ENCODE measurements around the gene EIF4E2.

EIF4E2 gene, protein sequence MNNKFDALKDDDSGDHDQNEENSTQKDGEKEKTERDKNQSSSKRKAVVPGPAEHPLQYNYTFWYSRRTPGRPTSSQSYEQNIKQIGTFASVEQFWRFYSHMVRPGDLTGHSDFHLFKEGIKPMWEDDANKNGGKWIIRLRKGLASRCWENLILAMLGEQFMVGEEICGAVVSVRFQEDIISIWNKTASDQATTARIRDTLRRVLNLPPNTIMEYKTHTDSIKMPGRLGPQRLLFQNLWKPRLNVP

DNA sequence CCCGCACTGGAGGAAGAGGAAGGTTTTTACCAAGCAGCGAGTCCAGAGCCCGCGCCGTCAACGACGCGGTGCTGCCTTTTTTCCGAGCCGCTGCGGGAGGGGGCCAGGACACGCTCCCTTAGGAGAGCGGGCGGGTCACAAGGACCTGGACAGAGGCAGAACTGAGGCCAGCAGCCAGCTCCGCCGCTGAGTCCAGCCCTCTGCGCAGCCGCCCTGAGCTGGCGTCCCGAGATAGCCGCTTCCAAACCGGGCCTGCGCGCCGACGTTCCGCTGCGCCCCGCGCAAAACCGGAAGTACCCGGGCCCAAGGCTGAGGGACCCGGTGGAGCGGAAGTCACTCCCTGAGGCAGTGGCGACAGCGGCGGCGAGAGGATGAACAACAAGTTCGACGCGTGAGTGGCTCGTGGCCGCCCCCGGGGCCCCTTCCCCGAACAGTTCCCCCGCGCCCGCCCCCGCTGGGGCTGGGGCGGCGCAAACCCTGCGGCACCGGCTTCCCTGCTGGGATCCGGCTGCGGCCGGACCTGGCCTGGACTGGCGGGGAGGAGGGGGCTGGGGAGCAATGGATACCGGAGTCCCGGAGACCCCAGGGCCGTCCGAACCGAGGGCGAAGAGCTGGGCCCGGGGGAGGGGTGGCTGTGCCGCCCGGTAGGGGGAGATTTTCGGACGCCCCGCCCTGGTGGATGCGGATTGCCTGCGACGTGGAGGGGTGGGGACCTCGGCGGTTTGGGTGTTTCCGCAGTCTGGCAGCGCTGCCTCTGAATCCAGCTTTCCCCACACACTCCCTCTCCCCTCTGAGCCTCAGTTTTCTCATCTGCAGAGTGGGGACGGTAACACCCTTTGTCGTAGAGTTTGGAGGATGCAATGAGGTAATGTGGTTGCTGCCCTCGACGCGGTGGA, at the start of gene EIF4E2, which contains the start of gene TIGD1:
TSS of gene EIF4E2 (plus strand) at position 336 of the 896 bp plus-strand sequence. CDS start at position 372, 36 bp downstream.
TSS of gene TIGD1 (minus strand) at position 204 of the 896 bp plus-strand sequence. CDS start 675 bp downstream, outside the sequence.
- peak; percentile 59 to 97 (median 93) for DNase-seq

DNA sequence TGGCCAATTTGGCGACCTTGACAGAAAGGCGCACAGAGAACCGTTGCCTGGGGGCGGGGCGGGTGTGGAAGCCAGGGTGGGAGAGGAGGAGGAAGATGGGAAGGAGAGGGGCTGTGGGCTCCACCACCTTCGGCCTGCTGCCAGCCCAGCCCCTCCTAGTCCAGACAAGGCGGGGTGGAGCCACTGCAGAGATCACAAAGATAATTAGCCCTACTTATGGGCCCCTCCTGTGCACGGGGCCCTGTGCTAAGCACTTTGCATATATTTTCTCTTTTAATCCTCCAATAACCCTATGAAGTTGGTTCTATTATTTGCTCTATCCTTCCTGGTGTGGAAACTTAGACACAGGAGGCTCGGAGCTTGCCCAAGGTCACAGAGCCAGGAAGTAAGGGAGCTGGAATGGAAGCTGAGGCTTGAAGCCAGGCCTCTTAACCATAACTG, 49.1 kb upstream of the EIF4E2 start:
- DNase-seq = no peak

DNA sequence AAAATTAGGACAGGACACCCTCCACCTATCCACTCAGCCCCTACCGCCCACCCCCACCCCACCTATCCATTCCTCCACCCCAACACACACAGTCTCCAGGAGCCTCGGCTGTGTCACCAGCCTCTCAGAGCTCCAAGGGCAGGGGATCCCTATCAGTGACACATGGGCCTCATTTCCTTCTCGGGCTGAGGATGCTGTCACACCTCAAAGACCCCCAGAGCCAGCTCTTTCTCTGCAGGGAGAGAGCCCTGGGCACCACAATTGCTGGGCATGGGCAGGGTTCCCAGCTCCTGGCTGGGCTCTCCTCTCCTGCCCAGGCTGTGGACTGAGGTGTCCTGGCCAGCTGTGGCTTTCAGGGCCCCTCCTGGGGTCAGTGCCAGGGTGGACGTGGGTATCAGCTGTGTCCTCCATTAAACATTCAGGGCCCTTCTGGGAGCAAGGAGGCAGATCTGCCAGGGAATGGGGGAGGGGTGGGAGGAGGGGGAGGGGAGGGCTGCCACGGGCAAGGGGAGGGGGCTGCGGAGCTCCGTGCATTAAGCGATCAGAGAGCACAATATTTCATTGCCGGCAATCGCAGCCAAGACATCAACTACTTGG, 48.6 kb upstream of the EIF4E2 start:
- no peak for DNase-seq

DNA sequence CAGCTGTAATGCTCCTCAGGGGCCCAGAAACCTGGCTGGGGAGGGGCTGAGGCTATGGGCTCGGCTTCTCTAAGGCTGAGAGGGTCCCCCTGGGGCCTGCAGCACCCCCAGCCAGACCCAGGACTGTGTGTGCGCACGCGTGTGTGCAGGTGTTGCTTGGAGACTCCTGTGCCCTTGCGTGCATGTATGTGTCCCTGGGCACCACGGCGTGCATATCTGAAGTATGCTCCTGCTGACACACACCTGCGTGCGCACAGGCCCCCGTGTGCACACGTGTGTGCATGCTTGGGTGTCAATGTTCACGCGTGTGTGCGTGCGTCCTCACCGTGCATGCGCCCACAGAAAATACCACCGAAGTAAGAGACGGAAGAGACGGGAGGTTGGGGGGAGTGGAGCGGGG, 48.0 kb upstream of the EIF4E2 start:
- DNase-seq = no peak

DNA sequence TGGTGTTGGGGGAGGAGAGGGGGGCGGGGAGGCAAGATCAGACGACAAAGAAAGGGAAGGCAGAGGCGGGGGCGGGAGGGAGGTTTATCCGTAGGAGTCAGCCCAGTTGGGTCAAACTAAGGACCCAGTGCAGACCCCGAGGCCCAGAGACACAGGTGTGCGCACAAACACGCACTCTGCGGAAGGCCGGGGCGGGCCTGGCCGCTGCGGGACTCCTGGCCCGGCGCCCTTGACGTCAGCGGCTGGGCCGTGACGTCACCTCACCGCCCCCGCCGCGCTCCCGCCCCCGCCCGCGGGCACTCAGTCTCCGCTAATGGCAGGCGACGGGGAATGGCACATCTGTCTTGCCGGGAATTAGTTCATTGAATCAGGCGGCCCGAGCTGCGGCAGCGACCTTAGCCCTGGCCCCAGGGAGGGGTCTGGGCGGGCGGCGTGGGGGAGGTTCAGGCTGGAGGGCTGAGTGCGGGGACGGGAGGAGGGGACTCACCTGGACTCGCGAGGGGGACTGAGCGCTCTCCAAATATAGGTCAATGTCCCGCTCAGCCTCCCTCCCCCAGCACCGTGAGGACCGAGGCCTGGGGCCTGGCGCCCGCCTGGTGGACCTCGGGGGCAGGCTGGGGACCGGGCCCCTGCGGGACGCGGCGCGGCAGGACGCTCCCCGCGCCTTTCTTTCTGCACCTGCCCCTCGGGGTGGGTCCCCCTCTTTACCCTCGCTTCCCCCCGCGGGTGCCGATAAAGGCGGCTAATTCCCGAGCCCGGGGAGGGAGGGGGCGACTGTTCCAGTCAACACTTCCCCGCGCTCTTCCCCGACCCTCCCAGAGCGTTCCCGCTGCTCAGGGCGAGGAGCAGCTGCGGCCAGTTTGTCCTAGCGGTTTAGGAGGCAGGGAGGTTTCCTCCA, 47.3 kb upstream of the EIF4E2 start:
- peak in 30 of 58 donors; percentile 4 to 75 (median 26) for DNase-seq

DNA sequence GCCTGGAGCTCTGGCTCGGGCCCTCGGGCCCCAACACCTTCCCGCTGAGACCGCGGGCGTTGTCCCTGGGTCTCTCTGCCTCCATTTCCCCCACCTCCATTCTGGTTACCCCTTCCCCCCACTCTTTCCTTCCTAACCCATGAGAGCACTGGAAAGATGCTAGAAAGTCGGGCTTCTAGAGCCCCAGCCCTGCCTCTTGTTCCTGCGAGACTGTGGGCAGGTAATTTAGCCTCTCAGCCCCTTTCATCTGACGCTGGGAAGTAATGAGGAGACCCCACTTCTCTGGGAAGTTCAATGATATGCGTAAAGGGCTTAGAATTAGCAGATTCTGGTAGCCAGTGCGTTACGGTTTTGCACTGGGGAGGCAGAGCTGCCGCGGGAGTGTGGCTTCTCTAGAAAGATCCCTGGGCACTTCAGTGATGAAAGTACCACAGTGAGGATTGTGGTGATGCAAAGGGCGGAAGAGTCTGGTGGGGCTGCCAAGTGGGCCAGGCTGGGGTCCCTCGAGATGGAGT, 46.6 kb upstream of the EIF4E2 start:
- DNase-seq = no peak

DNA sequence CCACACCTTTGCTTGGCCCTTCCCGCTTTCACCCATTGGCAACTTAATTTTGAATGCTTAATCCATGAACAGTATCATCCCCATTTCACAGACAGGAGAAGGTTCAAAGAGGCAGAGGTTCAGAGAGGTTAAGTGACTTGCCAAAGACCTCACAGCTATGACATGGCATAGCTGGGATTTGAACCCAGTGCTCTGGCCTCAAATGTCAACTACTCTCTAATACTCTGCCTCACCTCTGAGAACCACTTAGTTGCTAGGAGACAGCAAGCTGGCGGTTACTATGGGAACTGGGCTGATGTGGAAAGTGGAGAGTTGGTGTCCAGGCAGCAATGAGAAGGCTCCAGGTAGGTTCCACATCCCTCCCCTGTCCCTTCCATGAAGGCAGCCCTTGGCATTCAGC, 46.1 kb upstream of the EIF4E2 start:
- DNase-seq = peak in 2 of 58 donors; percentile 22 to 26

DNA sequence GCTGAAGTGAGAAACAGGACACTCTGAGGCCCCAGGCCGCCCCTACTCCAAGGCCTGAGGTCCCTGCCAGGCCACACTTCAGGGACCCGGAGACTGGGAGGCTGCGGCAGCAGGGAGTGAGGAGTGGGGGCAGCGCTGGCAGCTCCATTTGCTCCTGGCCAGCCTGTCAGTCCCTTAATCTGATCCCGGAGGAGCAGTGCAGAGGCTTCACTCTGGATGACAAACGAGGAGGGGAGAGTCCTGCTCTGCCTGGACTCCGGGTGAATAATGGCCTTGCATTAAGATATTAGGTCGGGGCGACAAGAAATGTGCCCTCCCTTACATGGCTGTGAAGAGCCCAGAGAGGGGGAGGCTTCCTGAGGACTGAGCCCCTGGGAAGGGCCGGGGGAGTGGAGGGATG, 44.6 kb upstream of the EIF4E2 start:
- no peak for DNase-seq

DNA sequence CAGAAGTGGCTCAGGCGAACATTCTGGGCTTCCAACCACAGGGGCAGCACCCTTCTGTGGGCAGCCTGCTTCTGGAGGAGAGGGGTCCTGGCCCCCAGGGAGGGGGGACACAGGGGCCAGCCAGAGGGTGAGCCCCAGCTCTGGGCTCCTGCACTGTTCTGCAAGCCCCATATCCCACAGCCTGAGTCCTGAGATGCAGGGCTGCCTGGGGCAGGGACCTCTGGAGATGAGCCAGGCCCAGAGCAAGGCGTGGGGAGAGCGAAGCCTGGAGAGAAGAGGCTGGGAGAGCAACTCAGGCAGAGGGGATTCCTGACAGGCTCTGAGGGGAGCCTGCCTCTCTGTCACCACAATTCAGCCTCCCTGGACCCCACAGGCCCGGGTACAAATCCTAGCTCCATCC, 43.8 kb upstream of the EIF4E2 start:
- DNase-seq = no peak

DNA sequence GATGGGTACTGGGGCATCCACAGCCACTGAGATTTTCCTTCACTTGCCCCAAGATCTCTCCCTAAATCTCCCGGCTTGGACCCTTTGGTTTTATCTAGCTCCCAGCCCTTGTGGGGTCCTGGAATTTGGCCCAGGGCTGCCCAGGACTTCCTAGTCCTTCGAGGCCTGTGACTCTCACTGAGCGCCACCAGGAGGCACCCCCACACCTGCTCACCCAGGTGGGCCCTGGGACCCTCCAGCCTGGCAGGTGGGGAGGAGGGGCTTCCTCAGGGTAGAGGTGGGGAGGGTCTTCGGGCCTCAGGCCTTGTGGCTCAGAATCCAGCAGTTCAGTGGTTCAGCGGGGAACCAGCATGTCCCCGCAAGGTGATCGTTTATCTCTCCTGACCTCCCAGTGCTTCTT, 42.2 kb upstream of the EIF4E2 start:
- DNase-seq = no peak

DNA sequence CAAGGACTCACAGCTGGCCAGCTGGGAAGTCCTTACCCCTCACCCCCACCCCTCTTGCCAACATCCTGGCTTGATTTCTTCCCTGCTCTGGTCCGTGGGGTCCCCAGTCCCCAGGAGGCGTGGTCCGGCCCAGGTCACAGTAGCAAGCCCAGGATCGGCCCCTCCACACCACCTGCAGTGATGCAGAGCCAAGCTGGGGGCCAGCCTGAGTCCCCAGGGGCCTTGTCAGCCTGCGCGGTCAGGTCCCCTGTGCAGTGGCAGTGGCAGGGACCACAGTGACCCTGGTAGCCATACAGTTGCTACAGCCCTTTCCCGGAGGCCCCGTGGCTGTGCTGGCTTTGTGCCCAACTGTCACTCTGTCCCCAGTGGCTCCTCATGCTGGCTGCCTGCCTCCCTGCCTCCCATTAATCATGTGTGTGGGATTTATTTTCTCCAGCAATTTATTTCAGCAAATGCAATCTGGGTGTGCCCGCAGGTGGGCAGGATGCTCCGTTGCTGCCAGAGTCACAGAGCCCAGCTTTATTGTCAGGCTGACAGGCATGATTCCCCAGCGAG, 39.1 kb upstream of the EIF4E2 start:
- DNase-seq = peak in 10 of 58 donors; percentile 10 to 62 (median 20)

DNA sequence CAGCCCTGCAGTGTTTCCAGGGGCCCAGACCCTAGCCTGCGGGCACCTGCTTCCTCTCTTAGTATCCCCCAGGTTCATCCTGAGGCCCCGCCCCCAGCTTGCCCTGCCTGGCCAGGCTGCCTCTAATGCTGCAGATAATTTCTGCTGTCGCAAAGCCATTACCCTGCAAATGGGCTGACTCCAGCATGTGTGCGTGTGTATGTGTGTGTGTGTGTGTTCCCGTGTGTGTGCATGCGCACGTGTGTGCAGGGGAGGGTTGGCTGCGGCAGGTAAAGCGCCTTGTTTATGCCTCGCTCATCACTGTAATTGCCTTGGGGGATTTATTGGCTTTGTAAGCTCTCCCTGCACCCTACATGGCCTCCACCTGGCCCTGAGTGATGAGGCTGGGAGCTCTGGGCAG, 37.9 kb upstream of the EIF4E2 start:
- DNase-seq = no peak

DNA sequence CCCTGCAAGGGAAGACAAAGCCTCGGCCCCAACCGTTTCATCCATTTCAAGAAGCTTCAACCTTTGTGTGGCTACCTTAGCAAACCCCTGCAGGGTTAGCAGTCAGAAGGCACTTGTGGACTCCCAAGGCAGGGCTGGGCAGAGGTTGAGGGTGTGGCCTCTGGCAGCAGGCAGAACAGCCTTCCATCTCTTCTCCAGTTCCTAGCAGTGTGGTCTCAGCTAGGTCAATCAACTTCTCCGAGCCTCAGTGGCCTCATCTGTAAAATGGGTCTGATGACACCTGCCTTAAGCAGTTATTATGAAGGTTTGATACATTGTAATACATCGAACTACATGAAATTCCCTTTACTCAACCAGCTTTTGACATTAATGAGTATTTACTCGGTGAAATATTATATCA, 37.1 kb upstream of the EIF4E2 start:
- no peak for DNase-seq

DNA sequence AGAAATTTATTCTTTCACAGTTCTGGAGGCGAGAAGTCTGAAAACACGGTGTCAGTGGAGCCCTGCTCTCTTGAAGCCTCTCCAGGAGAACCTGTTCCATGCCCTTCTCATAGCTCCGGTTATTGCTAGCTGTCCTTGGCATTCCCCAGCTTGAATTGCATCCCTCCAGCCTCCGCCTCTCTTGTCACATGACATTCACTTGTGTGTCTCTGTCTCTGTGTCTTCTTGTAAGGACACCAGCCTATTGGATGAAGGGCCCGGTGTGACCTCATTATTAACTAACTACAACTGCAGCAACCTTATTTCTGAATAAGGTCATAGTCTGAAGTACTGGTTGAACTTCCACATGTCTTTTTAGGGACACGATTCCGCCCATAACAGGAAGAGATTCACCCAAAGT, 34.9 kb upstream of the EIF4E2 start:
- no peak for DNase-seq

DNA sequence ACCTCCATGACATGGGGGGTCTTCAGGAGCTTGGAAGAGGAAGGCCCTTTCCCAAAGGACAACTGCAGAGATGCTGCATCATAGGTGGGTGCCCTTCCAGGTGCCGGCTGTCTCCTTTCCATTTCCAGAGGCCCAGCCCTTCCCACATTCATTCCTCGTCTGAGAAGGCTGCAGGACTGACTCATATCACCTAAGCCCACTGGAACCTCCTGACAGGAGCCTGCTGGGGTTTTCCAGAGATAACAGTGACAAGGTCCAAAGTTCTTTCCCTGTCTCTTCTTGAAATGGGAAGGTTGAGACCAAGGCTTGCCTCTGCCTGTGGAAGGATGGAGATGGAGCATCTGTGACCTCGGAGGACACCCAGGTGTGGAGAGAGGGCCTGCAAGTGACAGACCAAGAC, 33.9 kb upstream of the EIF4E2 start:
- DNase-seq = no peak

DNA sequence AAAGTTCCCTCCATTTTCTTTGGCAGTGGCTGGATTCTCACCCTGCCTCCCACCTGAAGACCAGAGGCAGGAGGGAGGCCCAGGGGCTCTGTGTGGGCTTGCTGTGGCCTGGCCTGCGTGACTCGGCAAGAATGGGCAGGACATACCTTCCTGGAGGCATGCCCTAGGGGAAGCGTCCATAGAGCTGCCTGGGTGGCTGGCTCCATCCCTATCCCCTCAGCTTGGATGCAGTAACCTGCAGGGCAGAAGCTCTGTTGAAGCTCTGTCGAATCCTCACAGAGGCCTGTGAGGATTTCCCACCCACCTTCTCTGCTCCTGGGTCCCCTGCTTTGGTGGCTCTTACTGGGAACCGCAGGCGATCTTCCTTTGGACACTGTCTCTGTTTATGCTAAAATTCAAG, 31.6 kb upstream of the EIF4E2 start:
- no peak for DNase-seq

DNA sequence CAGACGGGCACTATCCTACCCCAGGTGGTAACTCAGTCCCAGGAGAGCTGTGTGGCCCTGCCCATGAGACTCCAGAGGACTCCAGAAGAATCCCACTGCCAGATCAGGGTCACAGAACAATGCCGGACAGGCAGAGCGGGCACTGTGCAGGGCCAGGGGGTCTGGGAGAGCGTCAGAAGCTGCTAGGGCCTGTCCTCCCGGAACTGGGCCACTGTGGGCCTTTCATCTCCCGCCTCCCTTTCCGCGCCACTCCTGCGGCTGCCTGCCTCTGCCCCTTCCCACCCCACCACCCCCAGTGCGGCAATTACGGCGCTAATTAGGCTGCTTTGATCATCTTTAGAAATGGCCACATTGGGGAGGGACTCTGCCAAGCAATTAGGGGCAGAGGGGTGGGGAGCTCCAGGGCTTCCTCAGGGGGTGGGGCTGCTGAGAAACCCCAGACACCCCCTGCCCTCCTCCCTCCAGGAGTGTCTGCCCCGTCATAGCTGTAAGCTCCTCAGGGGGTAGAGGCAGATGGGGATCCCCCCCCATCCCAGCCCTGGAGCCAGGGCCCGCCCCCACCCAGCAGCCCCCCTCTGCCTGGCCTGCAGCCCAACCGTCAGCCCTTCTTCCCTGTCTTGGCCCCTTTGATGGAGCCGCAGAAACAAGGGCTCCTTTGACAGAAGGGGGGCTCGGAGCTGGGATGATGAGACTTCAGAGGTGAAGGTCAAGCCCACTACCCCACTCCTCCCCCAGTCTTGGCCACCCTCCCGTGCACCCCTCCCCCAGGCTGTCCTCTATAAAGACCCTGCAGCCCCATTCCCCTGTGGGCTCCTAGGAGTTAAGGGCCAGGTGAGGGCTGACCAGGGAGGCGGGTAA, 30.7 kb upstream of the EIF4E2 start, which contains the start of gene PRSS56:
TSS of gene PRSS56 (plus strand) at position 808 of the 858 bp plus-strand sequence. CDS start 211 bp downstream, outside the sequence.
- no peak for DNase-seq

DNA sequence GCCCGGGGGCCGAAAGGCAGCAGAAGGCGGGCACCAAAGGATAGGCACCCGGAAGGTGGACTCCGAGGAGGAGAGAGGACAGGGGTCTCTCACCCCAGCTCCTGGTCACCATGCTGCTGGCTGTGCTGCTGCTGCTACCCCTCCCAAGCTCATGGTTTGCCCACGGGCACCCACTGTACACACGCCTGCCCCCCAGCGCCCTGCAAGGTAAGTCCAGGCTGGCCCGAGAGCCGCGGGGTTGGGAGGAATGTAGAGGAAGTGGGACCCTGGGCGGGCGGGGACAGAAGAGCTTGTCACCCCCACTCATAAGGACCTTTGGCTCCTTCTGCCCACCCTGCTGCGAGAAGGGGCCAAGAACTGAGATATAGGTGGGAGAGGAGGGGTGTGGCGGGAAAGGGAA, 30.0 kb upstream of the EIF4E2 start:
- DNase-seq = no peak

DNA sequence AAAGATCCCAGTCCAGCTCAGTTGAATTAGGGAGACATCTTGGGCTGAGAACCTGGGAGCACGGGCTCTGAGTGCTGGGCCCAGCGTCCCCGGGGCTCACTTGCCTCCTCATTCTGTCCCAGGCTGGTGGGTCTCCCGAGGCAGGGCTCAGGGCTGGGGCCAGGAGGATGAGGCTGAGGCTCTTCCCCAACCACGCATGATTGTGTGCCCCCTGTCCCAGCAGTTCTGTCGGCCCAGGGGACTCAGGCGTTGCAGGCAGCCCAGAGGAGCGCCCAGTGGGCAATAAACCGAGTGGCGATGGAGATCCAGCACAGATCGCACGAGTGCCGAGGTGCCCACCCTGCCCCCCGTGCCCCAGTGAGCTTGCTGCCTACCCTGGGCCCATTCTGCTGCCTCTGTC, 29.4 kb upstream of the EIF4E2 start:
- DNase-seq = no peak
